ENCODE data around the gene SZT2. TPM values are rescaled to one million over a fixed set of nuclear protein-coding genes. Genes with fewer than 3 reads are reported as not detected.
A peak's percentile ranks its signal among the peaks of the same experiment; 100 is the strongest.
"Not testable (repeated sequence)": the region's sequence is repeated elsewhere in the genome, so short reads cannot be mapped to it uniquely, and the experiment has no call there.

SZT2 gene
- total RNA-seq, 2 experiments from 2014 or later, result 52.2 to 60.2 TPM

- Mint-ChIP-seq H3K27me3 (no peaks in the 10 kb centered on the region), H3K4me1 (peaks cover 46% of the 10 kb centered on the region), H3K9me3 (ENCODE audit: low read depth) (no peaks in the 10 kb centered on the region), H3K36me3 (peaks cover 41% of the 10 kb centered on the region), H3K4me3 (peak overlapping the region; percentile 92), H3K27ac (peak overlapping the region; percentile 84)
- no peak for ATAC-seq
- CTCF ChIA-PET, result no interaction called here
- DNase-seq, result no peak
Observed at GRCh38 chr1:43366601-43367025, 23.1 kb upstream of the SZT2 start.

GRCh38 chr1:43367026-43367903, 22.4 kb upstream of the SZT2 start:
- ATAC-seq, result peak; percentile 66
- H3K27ac Mint-ChIP-seq, result peak overlapping the region; percentile 84
- peaks cover 40% of the 10 kb centered on the region for H3K4me1 Mint-ChIP-seq
- CTCF ChIA-PET, result interaction anchor here (1.0 to 1.6 kb wide), 9 partner anchors 9 to 454 kb away, joined by 3 to 12 read pairs (median 4); partner anchors contain the start of genes CDC20, MED8 and SZT2
- DNase-seq, result peak; percentile 61
- peak overlapping the region; percentile 92 for H3K4me3 Mint-ChIP-seq
- H3K36me3 Mint-ChIP-seq, result peaks cover 34% of the 10 kb centered on the region
- H3K9me3 Mint-ChIP-seq (ENCODE audit: low read depth), result no peaks in the 10 kb centered on the region
- H3K27me3 Mint-ChIP-seq, result no peaks in the 10 kb centered on the region

GRCh38 chr1:43367904-43368645, 21.6 kb upstream of the SZT2 start, which contains the start of gene ELOVL1:
TSS of gene ELOVL1 (minus strand) at chr1:43368011. CDS start at chr1:43365609, 2,402 bp downstream.
- ATAC-seq (peak; percentile 87), DNase-seq (peak; percentile 94)
- Mint-ChIP-seq H3K27ac (peak within 1 kb of the TSS; percentile 92), H3K4me1 (peaks cover 35% of the 10 kb centered on the region), H3K36me3 (peaks cover 30% of the 10 kb centered on the region), H3K27me3 (no peaks in the 10 kb centered on the region), H3K4me3 (peak within 1 kb of the TSS; percentile 96), H3K9me3 (ENCODE audit: low read depth) (no peaks in the 10 kb centered on the region)
- CTCF ChIA-PET, result interaction anchor here (0.7 to 1.6 kb wide), 11 partner anchors 8 to 455 kb away, joined by 3 to 12 read pairs (median 4); partner anchors contain the start of genes CDC20, MED8 and SZT2

- H3K27ac Mint-ChIP-seq, result peak overlapping the region; percentile 92
- H3K4me1 Mint-ChIP-seq, result peaks cover 31% of the 10 kb centered on the region
- ATAC-seq, result no peak
- peak; percentile 43 for DNase-seq
- H3K36me3 Mint-ChIP-seq, result peaks cover 27% of the 10 kb centered on the region
- H3K9me3 Mint-ChIP-seq (ENCODE audit: low read depth), result no peaks in the 10 kb centered on the region
- CTCF ChIA-PET, result interaction anchor here (0.7 to 1.6 kb wide), 11 partner anchors 8 to 455 kb away, joined by 3 to 12 read pairs (median 4); partner anchors contain the start of genes CDC20, MED8 and SZT2
- no peaks in the 10 kb centered on the region for H3K27me3 Mint-ChIP-seq
- H3K4me3 Mint-ChIP-seq, result peak overlapping the region; percentile 96
Observed at GRCh38 chr1:43368646-43369020, 21.1 kb upstream of the SZT2 start.

- H3K27me3 Mint-ChIP-seq; DNase-seq; H3K27ac Mint-ChIP-seq; H3K4me3 Mint-ChIP-seq; ATAC-seq; H3K9me3 Mint-ChIP-seq (ENCODE audit: low read depth): not testable (repeated sequence)
- CTCF ChIA-PET, result interaction anchor here (0.7 to 1.0 kb wide), 2 partner anchors 45 to 1640 kb away, joined by 3 to 5 read pairs; no protein-coding TSS in a partner anchor
- Mint-ChIP-seq H3K36me3 (peaks cover 18% of the 10 kb centered on the region), H3K4me1 (peaks cover 29% of the 10 kb centered on the region)
Observed at GRCh38 chr1:43369779-43370178, 19.9 kb upstream of the SZT2 start.

- peaks cover 12% of the 10 kb centered on the region for H3K36me3 Mint-ChIP-seq
- no peaks in the 10 kb centered on the region for H3K9me3 Mint-ChIP-seq (ENCODE audit: low read depth)
- H3K4me1 Mint-ChIP-seq, result peaks cover 23% of the 10 kb centered on the region
- no peak for DNase-seq
- H3K27ac Mint-ChIP-seq, result peak overlapping the region; percentile 20
- H3K27me3 Mint-ChIP-seq, result no peaks in the 10 kb centered on the region
- ATAC-seq, result no peak
- CTCF ChIA-PET, result no interaction called here
- no peak overlapping the region for H3K4me3 Mint-ChIP-seq
Observed at GRCh38 chr1:43370564-43370963, 19.1 kb upstream of the SZT2 start.

- H3K27ac Mint-ChIP-seq, result no peak overlapping the region
- no peaks in the 10 kb centered on the region for H3K27me3 Mint-ChIP-seq
- no peaks in the 10 kb centered on the region for H3K9me3 Mint-ChIP-seq (ENCODE audit: low read depth)
- peaks cover 14% of the 10 kb centered on the region for H3K4me1 Mint-ChIP-seq
- DNase-seq (no peak), ATAC-seq (no peak)
- CTCF ChIA-PET, result interaction anchor here (1.8 kb wide), 1 partner anchor 14 kb away, joined by 5 read pairs; the partner anchor contains the start of gene CDC20
- H3K4me3 Mint-ChIP-seq, result no peak overlapping the region
- H3K36me3 Mint-ChIP-seq, result peaks cover 6% of the 10 kb centered on the region
Observed at GRCh38 chr1:43372172-43372571, 17.5 kb upstream of the SZT2 start.

GRCh38 chr1:43373066-43373940, 16.4 kb upstream of the SZT2 start:
- no peak for DNase-seq
- CTCF ChIA-PET, result interaction anchor here (1.8 kb wide), 1 partner anchor 15 kb away, joined by 5 read pairs; the partner anchor contains the start of gene CDC20
- Mint-ChIP-seq H3K27me3 (no peaks in the 10 kb centered on the region), H3K27ac (no peak overlapping the region), H3K4me1 (peaks cover 13% of the 10 kb centered on the region), H3K4me3 (no peak overlapping the region), H3K36me3 (peaks cover 7% of the 10 kb centered on the region), H3K9me3 (ENCODE audit: low read depth) (no peaks in the 10 kb centered on the region)
- no peak for ATAC-seq

GRCh38 chr1:43376723-43377235, 12.9 kb upstream of the SZT2 start:
- DNase-seq (no peak), ATAC-seq (no peak)
- CTCF ChIA-PET, result interaction anchor here (1.1 kb wide), 1 partner anchor 38 kb away, joined by 3 read pairs; no protein-coding TSS in a partner anchor
- Mint-ChIP-seq H3K4me1 (no peaks in the 10 kb centered on the region), H3K27ac (no peak overlapping the region), H3K27me3 (no peaks in the 10 kb centered on the region), H3K36me3 (peaks cover 12% of the 10 kb centered on the region), H3K4me3 (no peak overlapping the region), H3K9me3 (ENCODE audit: low read depth) (no peaks in the 10 kb centered on the region)

GRCh38 chr1:43377831-43378230, 11.9 kb upstream of the SZT2 start:
- H3K9me3 Mint-ChIP-seq (ENCODE audit: low read depth), result no peaks in the 10 kb centered on the region
- no peak for DNase-seq
- no peak overlapping the region for H3K4me3 Mint-ChIP-seq
- no peaks in the 10 kb centered on the region for H3K27me3 Mint-ChIP-seq
- peaks cover 17% of the 10 kb centered on the region for H3K36me3 Mint-ChIP-seq
- ATAC-seq, result no peak
- no peak overlapping the region for H3K27ac Mint-ChIP-seq
- H3K4me1 Mint-ChIP-seq, result no peaks in the 10 kb centered on the region
- CTCF ChIA-PET, result interaction anchor here (1.0 kb wide), 1 partner anchor 151 kb away, joined by 4 read pairs; no protein-coding TSS in a partner anchor

- no peaks in the 10 kb centered on the region for H3K9me3 Mint-ChIP-seq (ENCODE audit: low read depth)
- ATAC-seq, result no peak
- no peak for DNase-seq
- H3K4me3 Mint-ChIP-seq, result no peak overlapping the region
- H3K27ac Mint-ChIP-seq, result no peak overlapping the region
- no peaks in the 10 kb centered on the region for H3K4me1 Mint-ChIP-seq
- peaks cover 27% of the 10 kb centered on the region for H3K36me3 Mint-ChIP-seq
- CTCF ChIA-PET, result interaction anchor here (1.0 kb wide), 1 partner anchor 11 kb away, joined by 3 read pairs; the partner anchor contains the start of gene ELOVL1
- no peaks in the 10 kb centered on the region for H3K27me3 Mint-ChIP-seq
Observed at GRCh38 chr1:43379476-43379875, 10.2 kb upstream of the SZT2 start.

- CTCF ChIA-PET, result interaction anchor here (1.0 to 1.1 kb wide), 2 partner anchors 9 to 12 kb away, joined by 3 read pairs; no protein-coding TSS in a partner anchor
- Mint-ChIP-seq H3K4me1 (no peaks in the 10 kb centered on the region), H3K27me3 (no peaks in the 10 kb centered on the region), H3K27ac (no peak overlapping the region), H3K4me3 (no peak overlapping the region), H3K36me3 (peaks cover 46% of the 10 kb centered on the region), H3K9me3 (ENCODE audit: low read depth) (no peaks in the 10 kb centered on the region)
- ATAC-seq (no peak), DNase-seq (no peak)
Observed at GRCh38 chr1:43381612-43382011, 8.1 kb upstream of the SZT2 start.
